LNCaP clone FGC (cell line): ENCODE data around the gene USP24.

Source experiments
- DNase-seq: peaks from one replicate; pipeline ENCODE4 v3.0.0-alpha.2; 2011; ENCODE audit warnings: low read depth
- H3K4me3 ChIP-seq: 2 replicates; pipeline ENCODE4 v1.5.1; 2011; ENCODE audit warnings: mild to moderate bottlenecking, low read depth, low read length, control low read depth
- TF ChIP-seq, protein P1 (sequence below): IDR thresholded peaks from 2 replicates; pipeline ENCODE4 v1.5.1; 2012; ENCODE audit warnings: mild to moderate bottlenecking; ENCODE audit not compliant: control insufficient read depth, insufficient read depth; ENCODE audit errors: extremely low read depth

The USP24 gene

DNA sequence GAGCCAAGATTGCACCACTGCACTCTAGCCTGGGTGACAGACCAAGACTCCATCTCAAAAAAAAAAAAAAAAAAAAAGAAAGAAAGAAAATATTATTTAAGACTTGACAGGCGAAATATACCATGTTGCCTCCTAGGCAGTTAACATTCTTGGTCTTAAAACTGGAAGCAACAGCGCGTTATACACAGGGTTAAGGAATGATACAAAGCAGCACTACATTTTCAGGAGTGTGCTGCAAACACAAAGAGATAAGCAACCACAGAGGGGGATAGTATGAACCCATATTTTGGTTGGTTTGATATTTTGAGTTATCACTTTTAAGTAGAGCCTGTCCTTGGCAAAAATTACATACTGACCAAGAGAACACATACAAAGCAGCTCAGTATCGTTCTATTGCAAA, 25.1 kb downstream of the USP24 start:
- TF ChIP-seq, protein P1, sequence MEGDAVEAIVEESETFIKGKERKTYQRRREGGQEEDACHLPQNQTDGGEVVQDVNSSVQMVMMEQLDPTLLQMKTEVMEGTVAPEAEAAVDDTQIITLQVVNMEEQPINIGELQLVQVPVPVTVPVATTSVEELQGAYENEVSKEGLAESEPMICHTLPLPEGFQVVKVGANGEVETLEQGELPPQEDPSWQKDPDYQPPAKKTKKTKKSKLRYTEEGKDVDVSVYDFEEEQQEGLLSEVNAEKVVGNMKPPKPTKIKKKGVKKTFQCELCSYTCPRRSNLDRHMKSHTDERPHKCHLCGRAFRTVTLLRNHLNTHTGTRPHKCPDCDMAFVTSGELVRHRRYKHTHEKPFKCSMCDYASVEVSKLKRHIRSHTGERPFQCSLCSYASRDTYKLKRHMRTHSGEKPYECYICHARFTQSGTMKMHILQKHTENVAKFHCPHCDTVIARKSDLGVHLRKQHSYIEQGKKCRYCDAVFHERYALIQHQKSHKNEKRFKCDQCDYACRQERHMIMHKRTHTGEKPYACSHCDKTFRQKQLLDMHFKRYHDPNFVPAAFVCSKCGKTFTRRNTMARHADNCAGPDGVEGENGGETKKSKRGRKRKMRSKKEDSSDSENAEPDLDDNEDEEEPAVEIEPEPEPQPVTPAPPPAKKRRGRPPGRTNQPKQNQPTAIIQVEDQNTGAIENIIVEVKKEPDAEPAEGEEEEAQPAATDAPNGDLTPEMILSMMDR = no peak
- DNase-seq = no peak
- no peak overlapping the region for H3K4me3 ChIP-seq

DNA sequence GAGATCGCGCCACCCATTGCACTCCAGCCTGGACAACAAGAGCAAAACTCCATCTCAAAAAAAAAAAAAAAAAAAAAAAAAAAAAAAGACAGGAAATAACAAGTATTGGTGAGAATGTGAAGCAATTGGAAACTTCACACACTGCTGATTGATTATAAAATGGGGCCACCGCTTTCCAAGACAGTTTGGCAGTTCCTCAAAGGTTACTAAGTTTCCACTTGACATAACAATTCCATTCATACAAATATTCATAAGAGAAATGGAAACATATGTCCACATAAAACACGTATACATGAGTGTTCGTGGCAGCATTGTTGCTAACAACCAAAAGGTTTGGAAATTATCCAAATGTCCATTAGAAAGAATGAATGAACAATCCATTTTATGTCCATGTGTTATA, 26.3 kb downstream of the USP24 start:
- no peak overlapping the region for H3K4me3 ChIP-seq
- TF ChIP-seq, protein P1 = no peak
- no peak for DNase-seq

DNA sequence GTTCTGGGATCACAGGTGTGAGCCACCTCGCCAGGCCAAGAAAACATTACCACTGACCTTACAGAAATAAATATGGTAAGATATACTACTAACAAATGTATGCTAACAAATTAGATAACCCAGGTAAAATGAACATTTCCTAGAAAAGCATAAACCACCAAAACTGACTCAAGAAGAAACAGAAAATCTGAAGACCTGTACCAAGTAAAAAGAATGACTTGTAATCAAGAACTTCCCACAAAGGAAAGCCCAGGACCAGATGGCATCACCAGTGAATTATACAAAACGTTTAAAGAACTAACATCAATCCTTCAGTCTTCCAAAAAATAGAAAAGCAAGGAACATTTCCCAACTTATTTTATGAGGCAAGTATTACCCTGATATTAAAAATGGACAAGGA, 29.3 kb downstream of the USP24 start:
- H3K4me3 ChIP-seq = no peak overlapping the region
- no peak for DNase-seq
- TF ChIP-seq, protein P1 = no peak

DNA sequence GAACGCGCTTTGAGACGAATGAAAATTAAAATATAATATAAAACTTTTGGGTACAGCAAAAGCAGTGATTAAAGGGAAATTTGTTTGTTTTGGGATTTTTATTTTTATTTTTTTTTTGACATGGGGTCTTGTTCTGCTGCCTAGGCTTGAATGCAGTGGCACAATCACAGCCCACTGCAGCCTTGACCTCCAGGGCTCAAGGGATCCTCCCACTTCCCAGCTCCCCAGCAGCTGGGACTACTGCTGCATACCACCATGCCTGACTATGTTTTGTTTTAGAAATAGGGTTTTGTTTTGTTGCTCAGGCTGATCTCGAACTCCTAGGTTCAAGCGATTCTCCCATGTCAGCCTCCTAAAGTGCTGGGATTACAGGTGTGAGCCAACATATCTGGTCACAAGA, 30.3 kb downstream of the USP24 start:
- no peak overlapping the region for H3K4me3 ChIP-seq
- no peak for DNase-seq
- TF ChIP-seq, protein P1 = no peak

DNA sequence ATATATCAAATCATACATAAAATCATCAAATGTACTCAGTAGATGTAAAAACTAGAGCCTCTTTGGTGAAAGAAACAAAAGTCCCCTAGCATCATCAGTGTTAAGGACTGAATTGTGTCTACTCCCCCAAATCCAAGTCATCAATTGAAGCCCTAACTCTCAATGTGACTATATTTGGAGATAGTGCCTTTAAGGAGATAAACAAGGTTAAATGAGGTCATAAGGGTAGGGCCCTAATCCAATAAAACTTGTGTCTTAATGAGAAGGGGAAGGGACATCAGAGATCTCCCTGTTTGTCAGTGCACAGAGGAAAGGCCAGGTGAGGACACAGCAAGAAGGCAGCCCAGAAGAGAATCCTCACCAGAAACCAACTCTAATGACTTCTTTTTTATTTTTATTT, 33.5 kb downstream of the USP24 start:
- H3K4me3 ChIP-seq = no peak overlapping the region
- TF ChIP-seq, protein P1 = no peak
- DNase-seq = peak; percentile 27

DNA sequence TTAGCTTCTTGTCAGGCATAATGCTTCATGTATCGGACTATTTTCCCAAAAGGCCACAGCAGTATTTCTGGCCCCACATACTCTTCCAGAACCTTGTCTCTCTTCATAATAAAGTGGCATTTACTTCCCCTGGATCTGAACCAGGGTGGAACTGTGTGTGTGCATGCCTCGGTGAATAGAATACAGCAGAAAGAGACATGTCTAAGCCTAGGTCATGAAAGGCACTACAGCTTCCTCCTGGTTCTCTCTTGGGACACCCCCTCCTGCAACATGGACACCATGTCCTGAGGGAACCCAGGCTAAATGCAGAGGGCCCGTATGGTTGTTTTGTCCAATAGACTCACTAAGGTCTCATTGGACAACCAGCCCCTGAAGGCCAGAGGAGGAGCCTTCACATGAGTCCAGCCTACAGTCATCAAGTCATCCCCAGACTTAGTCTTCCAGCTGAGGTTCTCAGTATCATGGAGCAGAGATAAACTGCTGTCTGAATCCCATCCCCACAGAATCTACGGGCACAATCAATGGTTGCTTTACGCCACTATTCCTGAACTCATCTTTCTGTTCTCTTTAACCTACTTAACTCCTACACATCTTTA, 35.0 kb downstream of the USP24 start:
- TF ChIP-seq, protein P1 = no peak
- DNase-seq = no peak
- H3K4me3 ChIP-seq = no peak overlapping the region

DNA sequence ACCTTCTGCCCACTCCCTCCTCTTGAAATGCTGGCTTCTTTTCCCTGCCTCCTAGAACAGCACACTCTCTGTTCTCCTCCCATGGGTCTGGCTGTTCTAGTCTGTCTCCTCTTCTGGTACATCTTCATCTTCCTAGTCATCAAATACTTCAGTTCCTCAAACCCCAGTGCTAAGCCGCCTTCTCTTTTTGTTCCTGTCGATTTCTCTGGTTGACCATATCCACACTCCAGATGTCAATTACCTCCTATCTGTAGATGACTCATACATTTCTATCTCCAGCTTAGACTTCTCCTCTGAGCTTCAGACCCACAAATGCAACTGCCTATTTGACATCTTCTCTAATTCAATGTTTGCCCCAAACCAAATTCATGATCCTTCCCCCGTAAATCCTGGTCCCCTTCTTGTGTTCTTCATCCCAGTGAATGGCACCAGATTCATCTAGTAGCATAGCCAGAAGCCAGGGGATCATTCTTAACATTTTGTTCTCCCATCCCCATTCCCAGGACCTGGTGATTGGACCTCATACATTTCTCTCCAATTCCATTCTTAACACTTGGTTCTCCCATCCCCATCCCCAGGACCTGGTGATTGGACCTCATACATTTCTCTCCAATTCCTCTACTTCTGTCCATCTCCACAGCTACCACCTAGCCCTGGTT, 35.9 kb downstream of the USP24 start:
- H3K4me3 ChIP-seq = no peak overlapping the region
- TF ChIP-seq, protein P1 = no peak
- DNase-seq = no peak
